RPMI7951 (cell line): Measurements from ENCODE around the gene ADAMTS17. TPM values are rescaled to one million over a fixed set of nuclear protein-coding genes. Genes with fewer than 3 reads are reported as not detected.
A peak's percentile ranks its signal among the peaks of the same experiment; 100 is the strongest.
"Not testable (repeated sequence)": the region's sequence is repeated elsewhere in the genome, so short reads cannot be mapped to it uniquely, and the experiment has no call there.

Source experiments
- DNase-seq: peaks from one replicate; pipeline ENCODE4 v3.0.0-alpha.2; 2012; ENCODE audit warnings: low read depth
- total RNA-seq: library from RNA; depleted of rRNA; stranded (reverse); fragments of >200 nt; shearing (Covaris generic); gene quantifications from 2 replicates; pipeline ENCODE4 v1.2.3, GENCODE V29; 2014

ADAMTS17 gene
- total RNA-seq, 1 experiment from 2014 or later = 1.6 TPM

GRCh38 chr15:99995543-99995942 is 346.2 kb downstream of the ADAMTS17 start:
- DNase-seq = no peak

GRCh38 chr15:99994849-99995248 is 346.9 kb downstream of the ADAMTS17 start:
- no peak for DNase-seq

DNA sequence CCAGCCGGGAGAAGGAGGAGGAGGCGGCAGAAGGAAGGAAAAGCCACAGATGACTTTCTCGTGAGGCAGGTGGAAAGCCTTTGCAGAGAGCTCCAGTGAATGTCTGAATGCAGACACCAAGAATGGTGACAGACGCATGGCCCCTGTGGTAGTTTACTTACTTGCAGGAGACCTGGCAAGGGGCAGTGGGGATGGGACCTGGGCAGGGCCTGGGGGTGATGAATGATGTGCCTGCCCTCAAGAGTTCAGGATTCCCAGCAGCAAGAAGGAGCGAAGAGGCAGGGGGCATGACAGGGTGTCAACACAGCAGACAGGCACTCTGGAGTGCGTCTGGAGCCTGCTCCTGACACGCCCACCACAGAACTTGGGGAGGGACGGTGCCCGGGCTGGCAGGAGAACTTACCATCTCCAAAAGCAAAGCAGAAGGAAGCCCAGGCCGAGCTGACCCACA is 348.1 kb downstream of the ADAMTS17 start:
- no peak for DNase-seq

GRCh38 chr15:99993262-99993661 is 348.5 kb downstream of the ADAMTS17 start:
- DNase-seq = no peak

DNA sequence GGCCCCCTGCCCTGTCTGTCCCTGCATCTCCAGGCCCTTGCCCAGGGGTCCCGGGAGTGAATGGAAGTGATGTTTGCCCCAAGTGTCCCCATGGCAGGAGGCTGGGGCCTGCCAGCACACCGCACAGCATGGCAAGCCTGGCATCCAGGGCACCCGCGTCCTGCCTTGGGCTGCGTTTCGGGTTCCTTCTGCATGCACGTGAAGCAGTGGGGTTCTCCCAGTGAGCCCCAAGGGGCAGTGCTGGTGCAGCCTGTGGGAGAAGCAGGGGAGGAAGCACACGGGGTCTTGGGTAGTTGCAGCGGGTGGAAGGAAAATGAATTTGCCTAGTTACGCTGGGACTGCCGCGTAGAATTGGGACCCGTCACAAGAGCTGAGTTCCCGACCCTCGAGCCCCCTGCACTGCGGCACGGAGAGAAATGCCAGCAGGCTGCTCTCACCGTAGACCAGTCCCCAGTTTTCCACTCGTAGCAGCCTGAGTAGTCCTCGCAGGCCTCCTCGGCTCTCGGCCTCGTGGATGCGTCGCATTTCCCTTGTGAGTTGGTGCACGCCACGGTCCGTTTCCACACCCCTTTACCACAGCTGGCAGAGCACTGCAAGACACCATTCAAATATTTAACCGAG is 349.1 kb downstream of the ADAMTS17 start:
- no peak for DNase-seq

- no peak for DNase-seq
Measured at GRCh38 chr15:99989095-99989494, 352.7 kb downstream of the ADAMTS17 start.

DNA sequence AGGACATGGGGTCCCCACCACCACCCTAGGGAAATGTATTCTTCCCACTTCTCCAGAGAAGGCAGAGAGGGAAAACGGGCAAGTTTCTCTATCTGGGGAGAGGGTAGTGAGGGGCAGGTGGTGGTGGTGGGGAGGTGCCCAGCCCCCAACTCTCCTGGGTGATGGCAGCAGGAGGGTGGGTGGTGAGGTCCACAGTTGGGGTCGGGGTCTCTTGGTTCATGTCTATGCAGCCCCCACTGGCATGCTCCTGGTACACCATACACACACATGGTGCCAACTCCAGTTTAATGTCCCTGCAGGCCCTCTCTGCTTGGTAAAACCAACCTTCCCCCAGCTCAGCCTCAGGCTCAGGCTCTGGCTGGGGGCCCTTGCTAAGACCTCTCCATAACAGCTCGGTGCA is 354.1 kb downstream of the ADAMTS17 start:
- DNase-seq = no peak

DNA sequence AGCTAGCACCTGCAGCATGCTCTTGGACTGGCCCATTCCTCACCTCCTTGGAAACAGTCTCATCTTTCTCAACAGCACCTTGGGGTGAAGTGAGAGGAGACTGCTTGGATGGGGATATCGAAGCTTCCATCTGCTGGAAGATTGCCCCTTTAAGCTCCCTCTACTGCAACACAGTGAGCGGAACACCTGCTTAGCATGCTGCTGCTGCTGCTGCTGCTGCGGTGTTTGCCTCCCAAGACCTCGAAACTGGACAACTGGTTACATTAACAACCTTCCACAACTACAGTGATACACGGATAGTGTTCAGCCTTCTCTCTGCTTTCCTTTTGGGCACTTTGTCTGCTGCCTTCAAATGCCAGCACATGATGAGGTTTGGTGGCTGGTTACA is 354.7 kb downstream of the ADAMTS17 start:
- no peak for DNase-seq

DNA sequence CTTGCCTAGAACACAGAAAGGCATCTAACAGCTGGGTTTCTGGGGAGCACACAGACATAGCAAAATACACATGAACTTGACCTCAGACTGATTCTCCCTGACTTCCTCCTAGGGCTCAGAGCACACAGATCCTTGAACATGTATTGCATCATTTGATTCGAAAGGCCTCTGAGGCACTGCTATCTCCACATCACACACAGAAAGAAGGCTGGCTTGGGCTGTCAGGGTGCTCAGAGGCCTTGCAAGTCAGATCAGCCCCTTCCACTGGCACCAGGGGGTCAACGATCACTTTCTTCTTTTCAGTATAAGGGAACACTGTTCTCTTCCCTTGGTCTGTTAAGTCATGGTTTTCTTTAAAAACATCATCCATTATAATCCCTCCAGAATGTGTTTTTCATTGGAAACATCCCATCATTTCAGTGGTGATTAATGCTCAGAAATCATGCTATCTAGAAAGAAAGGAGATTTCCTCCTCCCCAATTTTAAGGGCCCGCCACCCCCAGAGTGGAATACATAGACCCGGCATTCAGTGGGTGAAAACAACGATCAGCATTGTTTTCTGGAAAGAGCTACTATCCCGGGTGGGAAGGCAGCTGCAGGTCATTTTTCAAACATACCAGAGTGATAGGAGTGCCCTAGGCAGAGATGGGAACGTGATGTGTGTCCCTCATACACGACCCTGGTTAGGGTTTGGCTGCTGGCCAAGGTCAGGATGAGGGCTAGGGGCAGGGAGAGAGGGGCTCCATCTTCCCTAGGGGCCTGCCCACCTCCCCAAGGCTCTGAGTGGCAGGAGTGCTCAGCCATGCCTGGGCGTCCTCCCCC is 355.3 kb downstream of the ADAMTS17 start:
- DNase-seq = peak; percentile 57

DNA sequence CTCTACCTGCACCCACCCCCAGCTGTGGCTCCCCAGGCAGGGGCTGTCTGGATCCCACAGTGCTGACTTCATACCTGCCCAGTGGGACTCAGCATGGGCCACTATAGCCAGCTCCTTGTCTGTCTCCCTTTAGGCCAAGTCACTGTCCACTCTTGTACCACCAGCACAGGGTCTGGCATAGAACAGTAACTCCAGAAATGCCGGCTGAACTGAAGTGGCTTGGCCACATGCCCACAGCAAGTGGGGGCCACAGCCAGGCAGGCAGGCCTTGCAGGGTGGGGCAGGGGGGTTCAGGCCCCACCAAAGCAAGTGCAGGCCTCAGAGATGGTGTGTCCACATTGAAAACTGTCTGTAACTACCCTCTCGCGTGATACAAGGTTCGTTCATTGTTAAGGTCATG is 355.9 kb downstream of the ADAMTS17 start:
- no peak for DNase-seq

DNA sequence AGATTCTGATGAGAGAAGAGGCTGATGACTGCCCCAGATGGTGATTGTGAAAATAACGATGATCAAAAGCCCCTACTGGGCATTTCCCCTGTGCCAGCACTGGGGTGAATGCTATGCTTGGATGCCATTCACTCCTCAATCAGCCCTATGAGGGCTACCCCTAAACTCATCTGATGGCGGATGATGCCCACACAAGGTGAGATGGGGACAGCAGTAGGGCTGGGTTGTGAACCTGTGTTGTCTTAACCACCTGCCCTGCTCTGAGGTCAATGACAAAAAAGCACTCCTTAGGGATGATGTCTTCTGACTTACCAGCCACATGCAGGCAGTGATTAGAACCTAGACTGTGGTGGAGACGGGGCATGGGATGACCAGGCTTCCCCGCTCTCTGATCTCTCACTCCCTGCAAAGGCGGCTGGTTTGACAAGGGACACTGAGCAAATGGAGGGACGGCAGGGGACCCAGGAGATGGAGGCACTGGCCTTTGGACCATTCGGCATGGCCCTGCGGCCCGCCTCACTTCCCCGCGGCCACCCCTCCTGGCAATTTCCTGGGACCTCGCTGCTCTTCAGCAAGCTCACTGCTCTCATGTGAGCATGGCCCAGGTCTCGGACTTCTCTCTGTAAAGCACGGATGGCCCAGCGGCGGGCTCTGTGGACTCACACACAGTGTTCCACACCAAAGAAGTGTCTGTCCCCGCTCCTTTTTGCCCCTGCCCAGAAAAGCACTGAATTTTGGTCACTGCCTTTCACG is 357.1 kb downstream of the ADAMTS17 start:
- DNase-seq = no peak

DNA sequence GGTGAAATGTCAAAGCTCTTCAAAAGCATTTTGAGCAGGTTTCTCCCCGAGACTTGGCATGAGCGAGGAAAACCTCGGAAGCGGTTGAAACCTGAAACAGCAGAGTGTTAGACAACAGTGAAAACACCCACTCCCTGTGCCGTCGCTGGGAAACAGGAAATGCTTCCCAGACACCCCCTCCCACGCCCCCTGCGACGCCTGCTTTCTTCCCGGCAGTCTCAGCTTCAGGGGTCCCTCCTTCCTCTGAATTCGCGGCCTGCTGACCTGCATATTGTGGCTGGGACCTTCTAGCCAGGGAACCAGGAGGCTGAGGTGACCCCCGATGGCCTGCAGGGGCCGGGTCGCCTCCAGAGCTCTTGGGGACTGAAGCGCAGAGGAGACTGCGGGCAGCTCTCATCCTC is 357.9 kb downstream of the ADAMTS17 start:
- no peak for DNase-seq

- no peak for DNase-seq
Measured at GRCh38 chr15:99983171-99983885, 358.4 kb downstream of the ADAMTS17 start.

DNA sequence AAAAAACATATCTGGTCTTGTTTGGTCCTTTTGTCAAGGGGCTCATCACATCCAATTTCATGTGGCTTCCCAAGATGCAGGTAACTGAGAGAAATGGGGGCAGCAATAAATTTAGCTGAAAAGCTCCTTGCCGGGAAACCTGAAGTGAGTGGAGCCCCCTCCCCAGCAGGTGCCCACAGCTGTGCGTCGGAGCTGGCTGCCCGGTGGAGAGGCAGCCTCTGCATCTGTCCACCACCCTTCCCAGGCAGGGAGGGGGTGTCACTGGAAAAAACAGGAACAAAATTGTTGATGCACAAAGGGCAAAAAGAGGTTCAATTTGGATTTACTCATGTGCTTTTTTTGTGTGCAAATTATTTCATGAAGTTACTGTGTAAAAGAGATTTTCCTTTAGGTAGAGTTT is 359.1 kb downstream of the ADAMTS17 start:
- DNase-seq = no peak

GRCh38 chr15:99981839-99982658 is 359.7 kb downstream of the ADAMTS17 start:
- DNase-seq = no peak

DNA sequence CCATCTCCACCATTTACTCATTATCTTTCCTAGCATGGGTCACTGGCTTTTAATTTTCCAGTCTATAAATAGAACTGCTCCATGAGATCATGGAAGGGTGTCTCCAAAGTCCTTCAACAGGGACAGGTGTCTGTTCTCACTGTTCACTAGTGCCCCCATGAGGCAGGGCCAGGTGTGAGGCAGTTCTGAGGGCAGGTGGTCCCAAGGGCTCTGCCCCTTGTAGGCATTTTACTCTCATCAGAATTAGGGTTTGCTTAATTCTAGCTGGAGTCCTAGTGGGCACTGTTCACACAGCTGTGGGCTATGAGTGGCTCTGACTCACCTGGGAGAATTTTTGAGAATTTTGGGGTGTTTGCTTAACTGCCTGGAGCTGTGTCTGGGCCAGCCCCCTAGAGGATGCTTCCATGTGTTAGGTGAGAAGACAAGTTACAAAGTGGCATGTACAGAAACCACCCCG is 360.6 kb downstream of the ADAMTS17 start:
- DNase-seq = no peak

GRCh38 chr15:99980752-99981151 is 361.0 kb downstream of the ADAMTS17 start:
- DNase-seq = no peak

DNA sequence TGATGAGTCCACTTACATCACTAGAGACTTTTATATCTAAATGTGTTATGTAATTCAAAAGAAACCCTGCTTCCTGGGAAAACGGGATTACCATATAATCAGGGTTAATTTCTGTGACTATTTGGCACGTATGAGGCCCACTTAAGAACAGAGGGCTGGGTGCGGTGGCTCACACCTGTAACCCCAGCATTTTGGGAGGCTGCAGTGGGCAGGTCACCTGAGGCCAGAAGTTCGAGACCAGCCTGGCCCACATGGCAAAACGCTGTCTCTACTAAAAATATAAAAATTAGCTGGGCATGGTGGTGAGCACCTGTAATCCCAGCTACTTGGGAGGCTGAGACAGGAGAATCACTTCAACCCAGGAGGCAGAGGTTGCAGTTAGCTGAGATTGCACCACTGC is 361.9 kb downstream of the ADAMTS17 start:
- DNase-seq = not testable (repeated sequence)

DNA sequence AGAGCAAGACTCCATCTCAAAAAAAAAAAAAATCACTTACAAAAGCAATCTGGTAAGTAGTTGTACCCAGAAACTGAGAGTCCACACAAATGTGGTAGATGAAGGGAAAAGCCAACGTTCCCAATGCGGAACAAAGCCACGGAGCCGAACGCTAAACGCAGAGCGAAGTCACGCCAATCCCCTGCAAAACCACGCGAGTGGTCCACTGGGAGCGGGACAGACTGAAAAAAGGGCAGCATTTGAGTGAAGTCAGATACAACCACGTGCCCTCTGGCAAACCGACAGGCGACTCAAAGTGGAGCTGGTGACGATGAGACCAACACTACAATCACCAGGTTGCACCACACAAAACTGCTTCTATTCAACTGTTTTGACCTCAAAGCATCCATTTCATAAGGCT is 362.4 kb downstream of the ADAMTS17 start:
- DNase-seq = no peak

GRCh38 chr15:99978426-99978825 is 363.3 kb downstream of the ADAMTS17 start:
- no peak for DNase-seq

DNA sequence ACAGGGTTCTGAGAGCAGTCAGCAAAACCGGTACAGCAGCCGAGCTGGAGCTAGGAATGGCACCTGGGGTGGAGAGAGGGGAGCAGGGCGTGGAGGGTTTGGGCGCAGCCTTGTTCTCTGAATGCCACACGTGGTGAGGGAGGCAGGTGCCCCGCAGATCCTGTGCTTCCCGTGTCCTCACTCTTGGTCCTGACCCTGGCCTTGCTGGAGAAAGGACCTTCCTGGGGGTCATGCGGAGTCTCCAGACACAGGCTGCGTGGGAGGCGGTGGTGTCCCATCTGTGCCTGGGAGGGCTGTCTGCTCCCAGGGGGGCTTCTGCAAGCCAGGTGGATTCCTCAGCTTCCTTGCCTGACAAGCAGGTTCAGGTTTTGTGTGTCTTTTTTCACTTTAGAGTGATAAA is 363.8 kb downstream of the ADAMTS17 start:
- DNase-seq = no peak
